NCI-H1105 treated with DMSO at 0.1 percent for 48 hours (cell line): ENCODE measurements around the gene PPP1R9B.

Source experiments
- DNase-seq: peaks from one replicate; lab custom pipeline; 2025; lab: John Stamatoyannopoulos, UW

Gene PPP1R9B

GRCh38 chr17:50123649-50124349, 26.7 kb downstream of the PPP1R9B start:
- DNase-seq, result no peak

- no peak for DNase-seq
Measured at GRCh38 chr17:50122945-50123344, 27.5 kb downstream of the PPP1R9B start.

GRCh38 chr17:50120475-50121253, 29.8 kb downstream of the PPP1R9B start:
- no peak for DNase-seq

- DNase-seq, result no peak
Measured at GRCh38 chr17:50118828-50119218, 31.7 kb downstream of the PPP1R9B start.

GRCh38 chr17:50118076-50118827, 32.2 kb downstream of the PPP1R9B start:
- DNase-seq, result no peak

GRCh38 chr17:50117202-50118051, 33.0 kb downstream of the PPP1R9B start:
- peak; percentile 36 for DNase-seq

GRCh38 chr17:50115756-50116155, 34.7 kb downstream of the PPP1R9B start:
- no peak for DNase-seq

GRCh38 chr17:50114849-50115357, 35.6 kb downstream of the PPP1R9B start:
- DNase-seq, result peak; percentile 30

- no peak for DNase-seq
Measured at GRCh38 chr17:50114401-50114800, 36.1 kb downstream of the PPP1R9B start.

- DNase-seq, result no peak
Measured at GRCh38 chr17:50113624-50114320, 36.7 kb downstream of the PPP1R9B start.

GRCh38 chr17:50112694-50113093, 37.8 kb downstream of the PPP1R9B start:
- DNase-seq, result no peak

GRCh38 chr17:50111673-50112655, 38.5 kb downstream of the PPP1R9B start:
- no peak for DNase-seq

GRCh38 chr17:50110591-50111349, 39.7 kb downstream of the PPP1R9B start:
- no peak for DNase-seq

GRCh38 chr17:50109785-50110184, 40.7 kb downstream of the PPP1R9B start:
- DNase-seq, result no peak

- DNase-seq, result no peak
Measured at GRCh38 chr17:50109207-50109606, 41.3 kb downstream of the PPP1R9B start.

GRCh38 chr17:50108556-50108955, 41.9 kb downstream of the PPP1R9B start:
- DNase-seq, result no peak

GRCh38 chr17:50107790-50108414, 42.6 kb downstream of the PPP1R9B start:
- DNase-seq, result no peak

GRCh38 chr17:50106393-50107131, 43.9 kb downstream of the PPP1R9B start:
- DNase-seq, result no peak
